Erythroblast (primary cell): ENCODE measurements around the gene TMC8.

Experiments used
- GATA1 ChIP-seq: IDR thresholded peaks from 2 replicates; pipeline ENCODE4 v1.6.1; 2011; ENCODE audit warnings: low read depth, mild to moderate bottlenecking, control low read depth, low read length, moderate library complexity
- POLR2A ChIP-seq: IDR thresholded peaks from 2 replicates; pipeline ENCODE4 v1.6.1; 2011; ENCODE audit warnings: mild to moderate bottlenecking, low read length

DNA sequence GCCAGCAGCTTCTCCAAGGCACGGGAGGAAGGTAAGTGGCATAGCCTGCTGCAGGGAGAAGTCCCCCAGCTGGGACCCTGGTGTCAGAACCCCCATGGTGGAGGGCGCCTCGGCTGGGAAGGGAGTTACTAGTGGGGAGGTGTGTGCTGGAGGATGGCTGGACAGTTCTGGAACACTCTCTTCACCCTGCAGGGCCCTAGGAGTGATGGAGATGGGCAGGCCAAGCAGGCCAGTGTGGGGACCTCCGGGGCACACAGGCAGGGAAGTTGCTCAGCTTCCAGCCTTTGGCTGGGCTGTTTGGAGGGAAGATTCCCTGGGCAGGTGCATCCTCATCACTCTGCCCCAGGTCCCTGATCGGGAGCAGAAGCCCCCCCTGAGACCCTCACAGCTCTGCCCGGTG is 16.3 kb downstream of the TMC8 start:
- TF ChIP-seq POLR2A (no peak), GATA1 (no peak)
